Activated CD8-positive, alpha-beta memory T cell treated with anti-CD3 and anti-CD28 coated beads for 36 hours (primary cell): ENCODE results near the gene PLCG2. TPM values are rescaled to one million over a fixed set of nuclear protein-coding genes. Genes with fewer than 3 reads are reported as not detected.
"Not testable (repeated sequence)": the region's sequence is repeated elsewhere in the genome, so short reads cannot be mapped to it uniquely, and the experiment has no call there.

Source experiments
- CTCF ChIA-PET: fragments of 350-600 bp; sonication (Branson Sonifier 250); formaldehyde crosslinking; loops from one replicate; lab custom pipeline; 2021; ENCODE audit warnings: antibody characterized with exemption; lab: Charles Lee
- POLR2A ChIA-PET: fragments of 350-600 bp; sonication (Branson Sonifier 250); formaldehyde crosslinking; loops from one replicate; lab custom pipeline; 2021; ENCODE audit warnings: antibody characterized with exemption; lab: Charles Lee
- total RNA-seq, 2 experiments: library from RNA; stranded (reverse); gene quantifications; one replicate each; pipeline ENCODE4 v1.2.3, GENCODE V29; 2021

Gene PLCG2
- total RNA-seq, 2 experiments from 2014 or later, result 16.6 to 18.2 TPM

GRCh38 chr16:81936209-81937000, 157.3 kb downstream of the PLCG2 start:
- ChIA-PET POLR2A (no interaction called here), CTCF (no interaction called here)

- ChIA-PET POLR2A (no interaction called here), CTCF (no interaction called here)
These were observed 158.4 kb downstream of the PLCG2 start for GRCh38 chr16:81937305-81938038.

- ChIA-PET CTCF (interaction anchor here (0.6 kb wide), 1 partner anchor 1502 kb away, joined by 3 read pairs; no protein-coding TSS in a partner anchor), POLR2A (no interaction called here)
These were observed 159.5 kb downstream of the PLCG2 start for GRCh38 chr16:81938326-81939163.

- ChIA-PET CTCF (interaction anchor here (0.6 to 1.1 kb wide), 2 partner anchors 143 to 1501 kb away, joined by 3 read pairs; no protein-coding TSS in a partner anchor), POLR2A (no interaction called here)
These were observed 160.3 kb downstream of the PLCG2 start for GRCh38 chr16:81939164-81940056.

- CTCF ChIA-PET, result interaction anchor here (0.7 to 1.1 kb wide), 2 partner anchors 141 to 327 kb away, joined by 3 read pairs; no protein-coding TSS in a partner anchor
- POLR2A ChIA-PET, result no interaction called here
These were observed 161.9 kb downstream of the PLCG2 start for GRCh38 chr16:81940781-81941560.

- CTCF ChIA-PET, result no interaction called here
- POLR2A ChIA-PET, result no interaction called here
These were observed 163.0 kb downstream of the PLCG2 start for GRCh38 chr16:81942007-81942601.

GRCh38 chr16:81945665-81946064, 166.6 kb downstream of the PLCG2 start:
- CTCF ChIA-PET, result no interaction called here
- POLR2A ChIA-PET, result no interaction called here

GRCh38 chr16:81946206-81946605, 167.1 kb downstream of the PLCG2 start:
- CTCF ChIA-PET, result no interaction called here
- POLR2A ChIA-PET, result no interaction called here

GRCh38 chr16:81951564-81951963, 172.5 kb downstream of the PLCG2 start:
- POLR2A ChIA-PET, result interaction anchor here (0.6 kb wide), 1 partner anchor 336 kb away, joined by 3 read pairs; no protein-coding TSS in a partner anchor
- CTCF ChIA-PET, result interaction anchor here (1.0 kb wide), 1 partner anchor 278 kb away, joined by 3 read pairs; no protein-coding TSS in a partner anchor

- ChIA-PET CTCF (no interaction called here), POLR2A (no interaction called here)
These were observed 177.3 kb downstream of the PLCG2 start for GRCh38 chr16:81956213-81956948.

- POLR2A ChIA-PET, result interaction anchor here (0.7 kb wide), 1 partner anchor 170 kb away, joined by 4 read pairs; no protein-coding TSS in a partner anchor
- CTCF ChIA-PET, result no interaction called here
These were observed 185.7 kb downstream of the PLCG2 start for GRCh38 chr16:81964808-81965207.

GRCh38 chr16:81967358-81967757, 188.3 kb downstream of the PLCG2 start:
- ChIA-PET POLR2A (interaction anchor here (0.5 kb wide), 1 partner anchor 851 kb away, joined by 4 read pairs; no protein-coding TSS in a partner anchor), CTCF (no interaction called here)

- ChIA-PET CTCF (no interaction called here), POLR2A (no interaction called here)
These were observed 192.8 kb downstream of the PLCG2 start for GRCh38 chr16:81971853-81972252.

GRCh38 chr16:81973737-81974136, 194.6 kb downstream of the PLCG2 start:
- CTCF ChIA-PET, result no interaction called here
- POLR2A ChIA-PET, result no interaction called here

GRCh38 chr16:81975637-81976036, 196.5 kb downstream of the PLCG2 start:
- CTCF ChIA-PET, result no interaction called here
- POLR2A ChIA-PET, result no interaction called here

- CTCF ChIA-PET, POLR2A ChIA-PET: not testable (repeated sequence)
These were observed 198.3 kb downstream of the PLCG2 start for GRCh38 chr16:81977335-81977942.
